NCI-H69 (cell line): ENCODE measurements around the gene SLC30A10.
"Not testable (repeated sequence)": the region's sequence is repeated elsewhere in the genome, so short reads cannot be mapped to it uniquely, and the experiment has no call there.

ENCODE experiments used
- DNase-seq: peaks from one replicate; lab custom pipeline; 2025; lab: John Stamatoyannopoulos, UW

SLC30A10 gene

GRCh38 chr1:219891846-219892245 lies 36.5 kb downstream of the SLC30A10 start:
- DNase-seq, result not testable (repeated sequence)

- not testable (repeated sequence) for DNase-seq
Measured at GRCh38 chr1:219888667-219889066, 39.7 kb downstream of the SLC30A10 start.

DNA sequence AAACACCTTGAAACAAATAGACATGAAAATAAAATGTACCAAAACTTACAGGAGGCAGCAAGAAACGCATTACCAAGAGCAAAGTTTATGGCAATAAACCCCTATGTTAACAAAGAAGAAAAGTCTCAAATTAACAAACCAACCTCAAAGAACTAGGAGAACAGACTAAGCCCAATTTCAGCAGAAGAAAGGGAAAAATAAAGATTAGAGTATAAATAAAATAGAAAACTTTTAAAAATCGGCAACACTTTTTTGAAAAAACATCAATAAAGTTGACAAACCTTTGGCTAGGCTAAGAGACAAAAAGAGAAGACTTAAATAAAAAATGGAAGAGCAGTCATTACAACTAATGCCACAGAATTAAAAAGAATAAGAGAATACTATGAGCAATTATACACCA lies 42.7 kb downstream of the SLC30A10 start:
- no peak for DNase-seq

GRCh38 chr1:219883400-219884332 lies 44.7 kb downstream of the SLC30A10 start:
- DNase-seq, result peak; percentile 16

- DNase-seq, result no peak
Measured at GRCh38 chr1:219882755-219883154, 45.6 kb downstream of the SLC30A10 start.

DNA sequence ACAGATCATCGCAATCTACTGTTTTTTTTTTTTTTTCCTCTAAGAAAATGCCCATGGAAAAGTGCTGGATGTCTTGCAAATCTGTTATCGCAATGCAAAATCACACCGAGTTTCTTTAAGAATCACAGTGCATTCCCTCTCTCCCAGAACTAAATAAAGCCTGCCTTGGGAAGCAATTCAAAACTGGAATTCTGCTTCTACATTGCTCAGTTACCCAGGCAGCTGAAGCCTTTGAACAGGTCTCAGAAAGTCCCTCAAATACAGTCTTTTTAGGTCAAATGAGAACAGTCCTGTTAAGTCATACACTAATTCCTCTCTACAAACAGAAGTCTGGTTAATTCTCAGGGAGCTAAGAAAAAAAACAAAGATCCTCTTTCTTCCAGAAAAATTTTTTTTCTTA lies 46.3 kb downstream of the SLC30A10 start:
- DNase-seq, result no peak

DNA sequence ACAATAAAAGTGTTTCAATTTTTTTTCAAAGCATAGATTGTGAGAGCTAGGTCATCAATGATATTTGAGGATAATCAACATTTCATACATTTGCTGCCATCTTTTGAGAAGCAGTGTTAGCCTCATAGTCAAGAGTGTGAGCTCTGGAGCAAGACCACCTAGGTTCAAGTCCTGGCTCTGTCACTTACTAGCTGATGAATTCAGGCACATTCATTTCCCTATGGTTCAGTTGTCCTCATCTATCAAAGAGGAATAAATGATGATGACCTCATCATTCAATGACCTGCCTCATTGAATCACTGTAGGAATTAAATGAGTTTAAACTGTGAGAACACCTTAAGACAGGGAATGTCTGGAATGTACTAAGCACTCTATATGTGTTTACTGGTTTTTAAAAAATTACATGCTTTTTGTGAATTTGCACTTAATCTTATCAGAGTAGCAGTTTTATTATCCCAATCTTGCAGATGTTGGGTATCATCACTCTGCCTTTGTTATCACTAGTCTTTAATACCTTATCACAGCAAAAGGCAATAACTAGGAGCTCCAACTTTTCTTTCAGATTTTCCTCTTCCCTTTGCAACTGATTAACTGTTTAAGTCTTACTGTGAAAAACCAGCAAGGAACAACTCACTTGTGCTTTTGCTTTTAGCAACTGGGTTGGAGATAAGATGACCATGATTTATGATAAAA lies 47.4 kb downstream of the SLC30A10 start:
- DNase-seq, result no peak

- peak; percentile 11 for DNase-seq
Measured at GRCh38 chr1:219876798-219877209, 51.6 kb downstream of the SLC30A10 start.

DNA sequence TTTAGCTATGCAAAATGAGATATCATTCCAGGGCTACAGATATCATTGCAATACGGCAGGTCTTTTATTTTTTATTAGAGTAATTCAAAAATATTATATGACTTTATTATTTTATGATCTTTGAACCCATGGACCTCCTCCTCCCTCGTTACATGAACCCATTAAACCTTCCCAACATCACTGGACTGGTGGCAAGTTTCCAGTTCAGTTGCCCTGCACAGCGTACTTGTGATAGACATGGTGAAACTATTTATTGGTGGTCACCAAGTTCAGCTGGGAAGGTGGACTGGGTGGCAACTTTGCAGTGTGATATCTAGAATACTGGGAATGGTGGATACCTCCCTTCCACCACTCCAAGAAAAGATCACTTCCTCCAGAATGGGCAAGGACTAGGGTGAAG lies 52.5 kb downstream of the SLC30A10 start:
- DNase-seq, result no peak

DNA sequence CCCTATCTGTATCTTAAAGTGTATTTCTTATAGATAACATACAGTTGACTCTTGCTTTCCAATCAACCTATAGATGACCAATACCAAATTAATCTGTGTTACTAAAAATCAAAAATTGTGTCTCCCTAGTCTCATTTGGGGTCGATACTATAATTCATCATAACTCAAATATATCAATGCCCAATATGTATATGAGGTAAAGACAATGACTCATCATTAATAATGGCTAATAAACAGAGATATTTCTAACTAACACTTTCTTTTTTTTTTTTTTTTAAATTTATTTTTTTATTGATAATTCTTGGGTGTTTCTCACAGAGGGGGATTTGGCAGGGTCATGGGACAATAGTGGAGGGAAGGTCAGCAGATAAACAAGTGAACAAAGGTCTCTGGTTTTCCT lies 55.8 kb downstream of the SLC30A10 start:
- DNase-seq, result not testable (repeated sequence)

- peak; percentile 28 for DNase-seq
Measured at GRCh38 chr1:219871427-219872057, 56.8 kb downstream of the SLC30A10 start.

- DNase-seq, result not testable (repeated sequence)
Measured at GRCh38 chr1:219868615-219869014, 59.7 kb downstream of the SLC30A10 start.
